ENCODE measurements around the gene TLE5. TPM values are rescaled to one million over a fixed set of nuclear protein-coding genes. Genes with fewer than 3 reads are reported as not detected.

TLE5 gene
- polyA plus RNA-seq, 3 donors: 27.5 to 309 (median 34.4) TPM

GRCh38 chr19:3005345-3005744 is 57.0 kb downstream of the TLE5 start:
- no peaks in the 10 kb centered on the region for H3K36me3 ChIP-seq (replicated peaks in 1 of 2; ENCODE audit: control insufficient read depth in 1 of 2, insufficient read depth in 2 of 2, low read length in 2 of 2)
- peaks cover 0 to 6% (median 0%) of the 10 kb centered on the region in 7 donors for H3K9me3 Mint-ChIP-seq
- H2AFZ ChIP-seq (ENCODE audit: insufficient read depth, low read depth, low read length, poor library complexity, severe bottlenecking): no peak overlapping the region
- no peaks in the 10 kb centered on the region for H4K20me1 ChIP-seq (ENCODE audit: insufficient read depth, low read length)
- H3K4me1 ChIP-seq (ENCODE audit: control insufficient read depth in 1 of 2, insufficient read depth in 2 of 2, low read length in 2 of 2): no peaks in the 10 kb centered on the region
- H3K9ac ChIP-seq (ENCODE audit: insufficient read depth, low read length, poor library complexity, severe bottlenecking): no peak overlapping the region
- H3K4me2 ChIP-seq (replicated peaks; ENCODE audit: extremely low read depth, low read length, poor library complexity, severe bottlenecking): no peak overlapping the region
- peaks cover 1 to 18% (median 9%) of the 10 kb centered on the region in 3 donors for H3K27me3 Mint-ChIP-seq (ENCODE audit: low read depth in 3 of 3)
- no peak overlapping the region for H3K4me3 Mint-ChIP-seq
- no peaks in the 10 kb centered on the region for H3K27me3 ChIP-seq (ENCODE audit: control insufficient read depth in 2 of 2, insufficient read depth in 2 of 2, low read length in 2 of 2)
- DNase-seq: no peak
- no peaks in the 10 kb centered on the region for H3K36me3 Mint-ChIP-seq
- H3K27ac ChIP-seq (ENCODE audit: low read depth in 1 of 2, low read length in 2 of 2): no peak overlapping the region
- no peak overlapping the region for H3K4me3 ChIP-seq (replicated peaks in 1 of 3; ENCODE audit: low read depth in 2 of 3, low read length in 3 of 3)
- 99% methylated on average over 15 of the region's 18 CpGs for WGBS (ENCODE audit: insufficient coverage)
- no peaks in the 10 kb centered on the region for H3K79me2 ChIP-seq (ENCODE audit: insufficient read depth, low read length)
- H3K9me3 ChIP-seq (replicated peaks in 1 of 2; ENCODE audit: control insufficient read depth in 1 of 2, insufficient read depth in 1 of 2, low read length in 2 of 2): no peaks in the 10 kb centered on the region
- H3K27ac Mint-ChIP-seq: no peak overlapping the region
- TF ChIP-seq CTCF (IDR thresholded peaks at IDR 0.05): no peak
- H3K4me1 Mint-ChIP-seq: no peaks in the 10 kb centered on the region
- intact Hi-C loops (cut with micrococcal nuclease): no loop called here

- H3K36me3 Mint-ChIP-seq: no peaks in the 10 kb centered on the region
- Histone ChIP-seq H3K4me1 (ENCODE audit: control insufficient read depth in 1 of 2, insufficient read depth in 2 of 2, low read length in 2 of 2) (no peaks in the 10 kb centered on the region), H3K27me3 (ENCODE audit: control insufficient read depth in 2 of 2, insufficient read depth in 2 of 2, low read length in 2 of 2) (no peaks in the 10 kb centered on the region), H2AFZ (ENCODE audit: insufficient read depth, low read depth, low read length, poor library complexity, severe bottlenecking) (no peak overlapping the region), H4K20me1 (ENCODE audit: insufficient read depth, low read length) (no peaks in the 10 kb centered on the region), H3K27ac (ENCODE audit: low read depth in 1 of 2, low read length in 2 of 2) (no peak overlapping the region), H3K79me2 (ENCODE audit: insufficient read depth, low read length) (no peaks in the 10 kb centered on the region), H3K36me3 (replicated peaks in 1 of 2; ENCODE audit: control insufficient read depth in 1 of 2, insufficient read depth in 2 of 2, low read length in 2 of 2) (no peaks in the 10 kb centered on the region), H3K4me2 (replicated peaks; ENCODE audit: extremely low read depth, low read length, poor library complexity, severe bottlenecking) (no peak overlapping the region), H3K9me3 (replicated peaks in 1 of 2; ENCODE audit: control insufficient read depth in 1 of 2, insufficient read depth in 1 of 2, low read length in 2 of 2) (no peaks in the 10 kb centered on the region), H3K9ac (ENCODE audit: insufficient read depth, low read length, poor library complexity, severe bottlenecking) (no peak overlapping the region), H3K4me3 (replicated peaks in 1 of 3; ENCODE audit: low read depth in 2 of 3, low read length in 3 of 3) (no peak overlapping the region)
- no peak for TF ChIP-seq CTCF (IDR thresholded peaks at IDR 0.05)
- WGBS (ENCODE audit: insufficient coverage): 87% methylated on average over 2 of the region's 4 CpGs
- peaks cover 1 to 18% (median 9%) of the 10 kb centered on the region in 3 donors for H3K27me3 Mint-ChIP-seq (ENCODE audit: low read depth in 3 of 3)
- H3K4me3 Mint-ChIP-seq: no peak overlapping the region
- intact Hi-C loops (cut with micrococcal nuclease): no loop called here
- peaks cover 0 to 6% (median 1%) of the 10 kb centered on the region in 7 donors for H3K9me3 Mint-ChIP-seq
- no peak for DNase-seq
- H3K4me1 Mint-ChIP-seq: no peaks in the 10 kb centered on the region
- no peak overlapping the region for H3K27ac Mint-ChIP-seq
Measured at GRCh38 chr19:3004522-3004921, 57.8 kb downstream of the TLE5 start.
